H9 (cell line): ENCODE data around the gene AQP10. TPM values are rescaled to one million over a fixed set of nuclear protein-coding genes. Genes with fewer than 3 reads are reported as not detected.

Source experiments
- DNase-seq: peaks from one replicate; pipeline ENCODE4 v3.0.0-alpha.2; 2017
- H2AFZ ChIP-seq: one replicate; pipeline ENCODE4 v1.6.1; 2013; ENCODE audit warnings: mild to moderate bottlenecking, low read length, control low read depth, moderate library complexity
- H2AK5ac ChIP-seq: 2 replicates; pipeline ENCODE4 v1.6.1; 2013; ENCODE audit warnings: low read length, control low read depth, mixed read lengths; ENCODE audit not compliant: insufficient read length
- H2BK120ac ChIP-seq: one replicate; pipeline ENCODE4 v1.6.1; 2013; ENCODE audit warnings: low read depth, mild to moderate bottlenecking, low read length, control low read depth, inconsistent platforms; ENCODE audit not compliant: poor library complexity, severe bottlenecking
- H2BK12ac ChIP-seq: 2 replicates; pipeline ENCODE4 v1.6.1; 2013; ENCODE audit warnings: low read length, control low read depth, mixed read lengths, low read depth; ENCODE audit not compliant: insufficient read length
- H2BK15ac ChIP-seq: 2 replicates; pipeline ENCODE4 v1.6.1; 2013; ENCODE audit warnings: low read depth, low read length, control low read depth
- H2BK20ac ChIP-seq: one replicate; pipeline ENCODE4 v1.6.1; 2013; ENCODE audit warnings: low read depth, mild to moderate bottlenecking, low read length, control low read depth, inconsistent platforms; ENCODE audit not compliant: poor library complexity, severe bottlenecking
- H2BK5ac ChIP-seq: 2 replicates; pipeline ENCODE4 v1.6.1; 2013; ENCODE audit warnings: low read length, control low read depth, mixed read lengths; ENCODE audit not compliant: insufficient read length
- H3K14ac ChIP-seq: 2 replicates; pipeline ENCODE4 v1.6.1; 2013; ENCODE audit warnings: low read length, control low read depth; ENCODE audit not compliant: insufficient read depth
- H3K18ac ChIP-seq: 2 replicates; pipeline ENCODE4 v1.6.1; 2013; ENCODE audit warnings: low read depth, mild to moderate bottlenecking, mixed read lengths, low read length, control low read depth; ENCODE audit not compliant: insufficient read length
- H3K23ac ChIP-seq: 2 replicates; pipeline ENCODE4 v1.6.1; 2013; ENCODE audit warnings: low read length, control low read depth, mixed read lengths, low read depth; ENCODE audit not compliant: insufficient read length
- H3K23me2 ChIP-seq: 2 replicates; pipeline ENCODE4 v1.6.1; 2013; ENCODE audit warnings: low read depth, mild to moderate bottlenecking, mixed read lengths, low read length, control low read depth; ENCODE audit not compliant: insufficient read length, poor library complexity, severe bottlenecking
- H3K27ac ChIP-seq: 2 replicates; pipeline ENCODE4 v1.5.1; 2013; ENCODE audit warnings: low read length, control low read depth, mixed read lengths, low read depth; ENCODE audit not compliant: insufficient read length
- H3K27me3 ChIP-seq: 2 replicates; pipeline ENCODE4 v1.6.1; 2013; ENCODE audit warnings: low read length, control low read depth, inconsistent platforms; ENCODE audit not compliant: insufficient read depth
- H3K4ac ChIP-seq: 2 replicates; pipeline ENCODE4 v1.6.1; 2013; ENCODE audit warnings: low read depth, mild to moderate bottlenecking, control low read depth, inconsistent platforms, low read length, moderate library complexity
- H3K4me1 ChIP-seq: 2 replicates; pipeline ENCODE4 v1.6.1; 2013; ENCODE audit warnings: low read length, control low read depth, inconsistent platforms; ENCODE audit not compliant: insufficient read depth
- H3K4me2 ChIP-seq: 2 replicates; pipeline ENCODE4 v1.6.1; 2013; ENCODE audit warnings: low read length, control low read depth, mixed read lengths; ENCODE audit not compliant: insufficient read length, insufficient read depth
- H3K56ac ChIP-seq: 2 replicates; pipeline ENCODE4 v1.6.1; 2013; ENCODE audit warnings: low read depth, mild to moderate bottlenecking, mixed read lengths, low read length, control low read depth; ENCODE audit not compliant: insufficient read length
- H3K79me1 ChIP-seq: 2 replicates; pipeline ENCODE4 v1.6.1; 2013; ENCODE audit warnings: low read depth, mild to moderate bottlenecking, moderate library complexity, low read length, control low read depth, inconsistent platforms; ENCODE audit not compliant: insufficient read depth, poor library complexity, severe bottlenecking
- H3K79me2 ChIP-seq: 2 replicates; pipeline ENCODE4 v1.6.1; 2013; ENCODE audit warnings: low read length, control low read depth, inconsistent platforms; ENCODE audit not compliant: insufficient read depth
- H3K9ac ChIP-seq: 2 replicates; pipeline ENCODE4 v1.6.1; 2013; ENCODE audit warnings: low read length, control low read depth, mixed read lengths; ENCODE audit not compliant: insufficient read length; ENCODE audit errors: extremely low read depth
- H3K9me3 ChIP-seq: one replicate; pipeline ENCODE4 v1.6.1; 2013; ENCODE audit warnings: low read depth, low read length, inconsistent platforms; ENCODE audit not compliant: control insufficient read depth
- H3T11ph ChIP-seq: one replicate; pipeline ENCODE4 v1.6.1; 2013; ENCODE audit warnings: mild to moderate bottlenecking, low read length, control low read depth, inconsistent platforms
- H4K20me1 ChIP-seq: one replicate; pipeline ENCODE4 v1.6.1; 2013; ENCODE audit not compliant: control insufficient read depth, insufficient read length, insufficient read depth
- H4K5ac ChIP-seq: 2 replicates; pipeline ENCODE4 v1.6.1; 2013; ENCODE audit warnings: low read depth, mild to moderate bottlenecking, mixed read lengths, low read length, control low read depth; ENCODE audit not compliant: insufficient read length
- H4K8ac ChIP-seq: replicated peaks from 2 replicates; pipeline ENCODE4 v1.6.1; 2013; ENCODE audit warnings: low read length, control low read depth, mixed read lengths, low read depth; ENCODE audit not compliant: insufficient read length
- H4K91ac ChIP-seq: 2 replicates; pipeline ENCODE4 v1.6.1; 2013; ENCODE audit warnings: low read depth, mild to moderate bottlenecking, moderate library complexity, mixed read lengths, low read length, control low read depth; ENCODE audit not compliant: insufficient read length
- H3K27ac Mint-ChIP-seq, 3 experiments: 2 replicates in 2 of 3; 3 replicates in 1 of 3; pipeline ENCODE4 v1.8.0; 2020 to 2021; ENCODE audit warnings: mixed read lengths in 3 of 3, mild to moderate bottlenecking in 1 of 3, moderate library complexity in 1 of 3
- H3K27me3 Mint-ChIP-seq: 2 replicates; pipeline ENCODE4 v1.8.0; 2021; ENCODE audit warnings: low read depth, mild to moderate bottlenecking, moderate library complexity, mixed read lengths
- H3K36me3 Mint-ChIP-seq, 3 experiments: 2 replicates in 2 of 3; 3 replicates in 1 of 3; pipeline ENCODE4 v1.8.0; 2020 to 2021; ENCODE audit warnings: low read depth in 3 of 3, mixed read lengths in 3 of 3; ENCODE audit not compliant: insufficient read depth in 1 of 3
- H3K4me1 Mint-ChIP-seq, 2 experiments: 2 replicates each; pipeline ENCODE4 v1.8.0; 2020; ENCODE audit warnings: mixed read lengths in 2 of 2
- H3K4me3 Mint-ChIP-seq, 2 experiments: 2 replicates in 1 of 2; 3 replicates in 1 of 2; pipeline ENCODE4 v1.8.0; 2020 to 2021; ENCODE audit warnings: mild to moderate bottlenecking in 2 of 2, mixed read lengths in 2 of 2, moderate library complexity in 1 of 2
- H3K9me3 Mint-ChIP-seq, 2 experiments: 2 replicates in 1 of 2; 3 replicates in 1 of 2; pipeline ENCODE4 v1.8.0; 2020; ENCODE audit warnings: mild to moderate bottlenecking in 2 of 2, mixed read lengths in 2 of 2, moderate library complexity in 1 of 2
- WGBS: extraction: QIAGEN DNeasy Blood & Tissue Kit; methylation state at CpG from one replicate; pipeline ENCODE4 v1.1.7; 2013; ENCODE audit warnings: missing lambda C conversion rate, low lambda C conversion rate, mixed read lengths; ENCODE audit not compliant: insufficient read length; ENCODE audit errors: extremely low coverage; 5-methylcytosine and 5-hydroxymethylcytosine counted together
- total RNA-seq: library from RNA; stranded (reverse); gene quantifications from 2 replicates; pipeline ENCODE4 v1.2.1, GENCODE V29; 2021
- TF ChIP-seq, protein P1 (sequence below): fragments of 200-600 bp; sonication (generic); conservative IDR thresholded peaks from 3 replicates; pipeline ENCODE4 v1.8.0; 2021; ENCODE audit warnings: antibody characterized with exemption, mild to moderate bottlenecking

Gene AQP10
- total RNA-seq, 1 experiment from 2014 or later: not detected

DNA sequence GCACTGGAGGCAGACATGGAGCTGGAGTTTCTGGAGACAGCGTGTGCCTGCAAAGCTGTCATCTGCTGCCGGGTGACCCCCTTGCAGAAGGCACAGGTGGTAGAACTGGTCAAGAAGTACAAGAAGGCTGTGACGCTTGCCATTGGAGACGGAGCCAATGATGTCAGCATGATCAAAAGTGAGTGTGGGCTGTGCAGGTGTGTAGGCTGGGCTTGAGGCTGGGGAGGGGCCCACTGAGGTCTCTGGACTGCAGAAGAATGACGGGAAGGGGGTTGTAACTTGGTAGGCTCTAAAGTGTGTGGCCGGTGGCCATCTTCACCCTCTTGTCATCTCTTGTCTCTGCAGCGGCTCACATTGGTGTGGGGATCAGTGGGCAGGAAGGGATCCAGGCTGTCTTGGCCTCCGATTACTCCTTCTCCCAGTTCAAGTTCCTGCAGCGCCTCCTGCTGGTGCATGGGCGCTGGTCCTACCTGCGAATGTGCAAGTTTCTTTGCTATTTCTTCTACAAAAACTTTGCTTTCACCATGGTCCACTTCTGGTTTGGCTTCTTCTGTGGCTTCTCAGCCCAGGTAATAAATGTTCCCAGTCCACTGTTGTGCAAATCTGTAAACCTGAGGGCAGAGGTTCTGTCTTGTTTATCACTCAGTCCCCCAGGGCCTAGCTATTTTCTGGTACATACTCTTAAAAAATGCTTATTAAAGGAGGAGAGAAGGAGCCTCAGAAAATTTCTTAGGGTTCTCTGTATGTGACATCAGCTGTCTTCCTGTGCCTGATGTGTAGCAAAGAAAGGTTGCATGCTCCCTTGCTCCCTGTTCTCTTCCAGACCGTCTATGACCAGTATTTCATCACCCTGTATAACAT, 24.3 kb downstream of the AQP10 start:
- TF ChIP-seq, protein P1, sequence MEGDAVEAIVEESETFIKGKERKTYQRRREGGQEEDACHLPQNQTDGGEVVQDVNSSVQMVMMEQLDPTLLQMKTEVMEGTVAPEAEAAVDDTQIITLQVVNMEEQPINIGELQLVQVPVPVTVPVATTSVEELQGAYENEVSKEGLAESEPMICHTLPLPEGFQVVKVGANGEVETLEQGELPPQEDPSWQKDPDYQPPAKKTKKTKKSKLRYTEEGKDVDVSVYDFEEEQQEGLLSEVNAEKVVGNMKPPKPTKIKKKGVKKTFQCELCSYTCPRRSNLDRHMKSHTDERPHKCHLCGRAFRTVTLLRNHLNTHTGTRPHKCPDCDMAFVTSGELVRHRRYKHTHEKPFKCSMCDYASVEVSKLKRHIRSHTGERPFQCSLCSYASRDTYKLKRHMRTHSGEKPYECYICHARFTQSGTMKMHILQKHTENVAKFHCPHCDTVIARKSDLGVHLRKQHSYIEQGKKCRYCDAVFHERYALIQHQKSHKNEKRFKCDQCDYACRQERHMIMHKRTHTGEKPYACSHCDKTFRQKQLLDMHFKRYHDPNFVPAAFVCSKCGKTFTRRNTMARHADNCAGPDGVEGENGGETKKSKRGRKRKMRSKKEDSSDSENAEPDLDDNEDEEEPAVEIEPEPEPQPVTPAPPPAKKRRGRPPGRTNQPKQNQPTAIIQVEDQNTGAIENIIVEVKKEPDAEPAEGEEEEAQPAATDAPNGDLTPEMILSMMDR: peak; percentile 93
- no peak overlapping the region for H2BK20ac ChIP-seq
- H3K27me3 ChIP-seq: no peaks in the 10 kb centered on the region
- no peak overlapping the region for H2AK5ac ChIP-seq
- H3K23me2 ChIP-seq: no peaks in the 10 kb centered on the region
- Mint-ChIP-seq H3K36me3 (peaks cover 55 to 89% (median 86%) of the 10 kb centered on the region in 3 experiments), H3K4me3 (peak overlapping the region in 1 of 2 experiments; percentile 12; a peak in 1 of 5 replicates), H3K27ac (peak overlapping the region in 2 of 3 experiments; percentile 44 to 68; a peak in 2 of 7 replicates), H3K4me1 (peaks cover 9 to 14% of the 10 kb centered on the region in 2 experiments), H3K27me3 (no peaks in the 10 kb centered on the region; the same call in 1 of the 2 replicates), H3K9me3 (no peaks in the 10 kb centered on the region)
- H3K14ac ChIP-seq: no peak overlapping the region
- H3K9me3 ChIP-seq: no peaks in the 10 kb centered on the region
- H3K23ac ChIP-seq: no peak overlapping the region
- H3T11ph ChIP-seq: no peak overlapping the region
- H3K9ac ChIP-seq: no peak overlapping the region
- no peak overlapping the region for H4K8ac ChIP-seq
- H2AFZ ChIP-seq: no peak overlapping the region
- H3K79me1 ChIP-seq: no peaks in the 10 kb centered on the region
- H2BK5ac ChIP-seq: no peak overlapping the region
- H2BK12ac ChIP-seq: no peak overlapping the region
- no peak overlapping the region; the same call in 1 of the 2 replicates for H2BK15ac ChIP-seq
- H3K79me2 ChIP-seq: no peaks in the 10 kb centered on the region
- peak; percentile 80 for DNase-seq
- H3K56ac ChIP-seq: no peak overlapping the region
- H2BK120ac ChIP-seq: no peak overlapping the region
- no peak overlapping the region for H3K4ac ChIP-seq
- H3K4me1 ChIP-seq: no peaks in the 10 kb centered on the region
- H3K4me2 ChIP-seq: no peak overlapping the region
- no peak overlapping the region for H4K91ac ChIP-seq
- WGBS: no CpG with 5 or more reads among the region's 12 CpGs
- no peaks in the 10 kb centered on the region for H4K20me1 ChIP-seq
- H3K18ac ChIP-seq: no peak overlapping the region
- H3K27ac ChIP-seq: no peak overlapping the region
- no peak overlapping the region for H4K5ac ChIP-seq
